Stimulated activated CD4-positive, alpha-beta T cell treated with anti-CD3 and anti-CD28 coated beads, Interleukin-4, amount 100 ng/mL, for 24 hours (primary cell): ENCODE measurements around the gene MEAF6.
"Not testable (repeated sequence)": the region's sequence is repeated elsewhere in the genome, so short reads cannot be mapped to it uniquely, and the experiment has no call there.

Source experiments
- DNase-seq: peaks from one replicate; pipeline ENCODE4 v3.0.0-alpha.2; 2020

The MEAF6 gene

GRCh38 chr1:37529888-37530287, 15.3 kb upstream of the MEAF6 start:
- DNase-seq: not testable (repeated sequence)

- no peak for DNase-seq
Observed at GRCh38 chr1:37519613-37520012, 5.0 kb upstream of the MEAF6 start.

- DNase-seq: peak; percentile 22
Observed at GRCh38 chr1:37518929-37519328, 4.4 kb upstream of the MEAF6 start.

- DNase-seq: not testable (repeated sequence)
Observed at GRCh38 chr1:37518241-37518640, 3.7 kb upstream of the MEAF6 start.

- DNase-seq: no peak
Observed at GRCh38 chr1:37517569-37517968, 3.0 kb upstream of the MEAF6 start.

- no peak for DNase-seq
Observed at GRCh38 chr1:37515185-37516034, 844 bp upstream of the MEAF6 start.

- peak; percentile 75 for DNase-seq
Observed at GRCh38 chr1:37513795-37514349, 694 bp downstream of the MEAF6 start.

- DNase-seq: no peak
Observed at GRCh38 chr1:37509181-37509580, 5.4 kb downstream of the MEAF6 start.

- no peak for DNase-seq
Observed at GRCh38 chr1:37506740-37507139, 7.8 kb downstream of the MEAF6 start.

- DNase-seq: not testable (repeated sequence)
Observed at GRCh38 chr1:37502791-37503190, 11.8 kb downstream of the MEAF6 start.

GRCh38 chr1:37502104-37502503, 12.5 kb downstream of the MEAF6 start:
- DNase-seq: no peak

GRCh38 chr1:37501661-37502060, 12.9 kb downstream of the MEAF6 start:
- DNase-seq: no peak

- no peak for DNase-seq
Observed at GRCh38 chr1:37498872-37499617, 15.5 kb downstream of the MEAF6 start.

GRCh38 chr1:37497832-37498231, 16.7 kb downstream of the MEAF6 start:
- DNase-seq: no peak

- no peak for DNase-seq
Observed at GRCh38 chr1:37495875-37496274, 18.7 kb downstream of the MEAF6 start.

GRCh38 chr1:37493336-37494098, 21.0 kb downstream of the MEAF6 start:
- DNase-seq: no peak

- no peak for DNase-seq
Observed at GRCh38 chr1:37487619-37487984, 27.0 kb downstream of the MEAF6 start.

- DNase-seq: peak; percentile 80
Observed at GRCh38 chr1:37486680-37487618, 27.6 kb downstream of the MEAF6 start.

- DNase-seq: no peak
Observed at GRCh38 chr1:37485902-37486679, 28.5 kb downstream of the MEAF6 start.

- no peak for DNase-seq
Observed at GRCh38 chr1:37484325-37485051, 30.1 kb downstream of the MEAF6 start.
